GM19023 (cell line): ENCODE data around the gene ADAMTS2.
"Not testable (repeated sequence)": the region's sequence is repeated elsewhere in the genome, so short reads cannot be mapped to it uniquely, and the experiment has no call there.

Experiments
- ATAC-seq: cut with Tn5 transposase; IDR thresholded peaks from one replicate; pipeline ENCODE4 v1.9.1; 2021; ENCODE audit warnings: mild to moderate bottlenecking, moderate library complexity; ENCODE audit not compliant: unreplicated experiment

Gene ADAMTS2

GRCh38 chr5:179284751-179285631, 60.3 kb downstream of the ADAMTS2 start:
- no peak for ATAC-seq

GRCh38 chr5:179283908-179284307, 61.4 kb downstream of the ADAMTS2 start:
- not testable (repeated sequence) for ATAC-seq

GRCh38 chr5:179281694-179282093, 63.6 kb downstream of the ADAMTS2 start:
- no peak for ATAC-seq

GRCh38 chr5:179280095-179280490, 65.2 kb downstream of the ADAMTS2 start:
- ATAC-seq, result no peak

GRCh38 chr5:179279347-179280094, 65.7 kb downstream of the ADAMTS2 start:
- no peak for ATAC-seq

- no peak for ATAC-seq
Observed at GRCh38 chr5:179278546-179278945, 66.7 kb downstream of the ADAMTS2 start.

- ATAC-seq, result no peak
Observed at GRCh38 chr5:179278119-179278518, 67.1 kb downstream of the ADAMTS2 start.

- no peak for ATAC-seq
Observed at GRCh38 chr5:179276838-179277395, 68.3 kb downstream of the ADAMTS2 start.

GRCh38 chr5:179275941-179276837, 69.1 kb downstream of the ADAMTS2 start:
- ATAC-seq, result no peak

GRCh38 chr5:179275381-179275878, 69.8 kb downstream of the ADAMTS2 start:
- ATAC-seq, result no peak

GRCh38 chr5:179274321-179275315, 70.6 kb downstream of the ADAMTS2 start:
- ATAC-seq, result no peak

- ATAC-seq, result no peak
Observed at GRCh38 chr5:179273441-179274145, 71.7 kb downstream of the ADAMTS2 start.

- ATAC-seq, result no peak
Observed at GRCh38 chr5:179273073-179273435, 72.2 kb downstream of the ADAMTS2 start.

GRCh38 chr5:179272326-179273072, 72.8 kb downstream of the ADAMTS2 start:
- no peak for ATAC-seq

GRCh38 chr5:179271821-179272325, 73.4 kb downstream of the ADAMTS2 start:
- ATAC-seq, result no peak

GRCh38 chr5:179271428-179271734, 73.9 kb downstream of the ADAMTS2 start:
- no peak for ATAC-seq

GRCh38 chr5:179270581-179271427, 74.5 kb downstream of the ADAMTS2 start:
- ATAC-seq, result no peak
